Dendritic cell treated with granulocyte-macrophage colony-stimulating factor and Interleukin-4, amounts not matched to agents 40 ng/mL and 50 ng/mL, for 4 days (primary cell): ENCODE results near the gene PRAMEF7.
"Not testable (repeated sequence)": the region's sequence is repeated elsewhere in the genome, so short reads cannot be mapped to it uniquely, and the experiment has no call there.

Experiments used
- H3K27ac Mint-ChIP-seq: one replicate; pipeline ENCODE4 v1.8.0; 2022; ENCODE audit warnings: mild to moderate bottlenecking, mixed read lengths
- H3K27me3 Mint-ChIP-seq: one replicate; pipeline ENCODE4 v1.8.0; 2022; ENCODE audit warnings: mild to moderate bottlenecking, mixed read lengths
- H3K36me3 Mint-ChIP-seq: one replicate; pipeline ENCODE4 v1.8.0; 2022; ENCODE audit warnings: low read depth, mixed read lengths
- H3K4me1 Mint-ChIP-seq: one replicate; pipeline ENCODE4 v1.8.0; 2022; ENCODE audit warnings: low read depth, mixed read lengths
- H3K4me3 Mint-ChIP-seq: one replicate; pipeline ENCODE4 v1.8.0; 2022; ENCODE audit warnings: mild to moderate bottlenecking, moderate library complexity, mixed read lengths
- H3K9me3 Mint-ChIP-seq: one replicate; pipeline ENCODE4 v1.8.0; 2022; ENCODE audit warnings: mixed read lengths
- intact Hi-C: fragments of 100-400 bp; cut with micrococcal nuclease; formaldehyde crosslinking; loops from one replicate; pipeline ENCODE4 v1.15.0; 2022

Gene PRAMEF7

DNA sequence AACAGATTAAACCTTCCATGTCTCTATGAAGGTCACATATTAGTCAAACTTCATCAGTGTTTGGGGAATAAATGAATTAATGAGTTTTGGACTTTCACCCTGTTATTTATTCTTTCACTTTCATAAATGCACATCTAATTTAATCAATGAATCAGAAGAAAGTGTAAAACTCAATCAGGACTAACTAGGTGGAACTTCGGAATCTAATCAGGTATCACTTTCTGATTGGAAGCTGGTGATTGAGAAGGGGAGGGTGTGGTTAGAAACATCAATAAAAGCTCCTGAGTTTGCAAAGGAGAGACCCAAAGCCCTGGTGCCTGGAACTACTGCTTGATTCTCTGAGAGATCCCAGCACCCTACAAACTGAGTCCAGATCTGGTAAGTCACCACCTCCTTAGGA, at the start of gene PRAMEF7:
PRAMEF7 (plus strand) TSS at position 301 of the 400 bp plus-strand sequence. CDS start 1,083 bp downstream, outside the sequence.
- H3K4me1 Mint-ChIP-seq, H3K27me3 Mint-ChIP-seq, H3K36me3 Mint-ChIP-seq, H3K4me3 Mint-ChIP-seq, H3K9me3 Mint-ChIP-seq, intact Hi-C loops, H3K27ac Mint-ChIP-seq: not testable (repeated sequence)

- intact Hi-C loops, H3K9me3 Mint-ChIP-seq, H3K4me1 Mint-ChIP-seq, H3K27me3 Mint-ChIP-seq, H3K27ac Mint-ChIP-seq, H3K4me3 Mint-ChIP-seq, H3K36me3 Mint-ChIP-seq: not testable (repeated sequence)
Observed at GRCh38 chr1:12878453-12878852, 38.0 kb upstream of the PRAMEF7 start.

DNA sequence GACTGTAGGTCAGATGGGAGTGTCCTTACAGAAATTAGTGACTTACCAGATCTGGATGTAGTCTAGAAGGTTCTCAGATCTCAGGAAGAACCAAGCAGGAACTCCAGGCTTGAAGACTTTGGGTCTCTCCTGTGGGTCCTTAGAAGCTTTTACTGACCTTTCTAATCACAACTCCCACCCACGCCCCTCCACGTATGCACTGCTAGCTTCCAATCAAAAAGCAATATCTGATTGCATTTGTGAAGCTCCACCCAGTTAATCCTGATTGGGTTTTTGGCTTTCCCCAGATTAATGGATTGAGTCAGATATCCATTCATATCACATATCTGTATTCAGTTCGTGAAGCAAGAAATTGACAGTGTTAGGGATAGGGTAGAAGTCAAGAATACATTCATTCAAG, 30.3 kb upstream of the PRAMEF7 start, which contains the start of gene PRAMEF4:
PRAMEF4 (minus strand) TSS at position 101 of the 400 bp plus-strand sequence. CDS start 2,807 bp downstream, outside the sequence.
- H3K9me3 Mint-ChIP-seq, H3K27ac Mint-ChIP-seq, H3K36me3 Mint-ChIP-seq, H3K4me3 Mint-ChIP-seq, intact Hi-C loops, H3K4me1 Mint-ChIP-seq, H3K27me3 Mint-ChIP-seq: not testable (repeated sequence)

GRCh38 chr1:12898170-12898569, 18.2 kb upstream of the PRAMEF7 start, which contains the start of gene PRAMEF10:
Gene PRAMEF10, minus strand, starts transcription at chr1:12898270. Its CDS starts 2,423 bp downstream, at chr1:12895847.
- intact Hi-C loops, H3K4me3 Mint-ChIP-seq, H3K27ac Mint-ChIP-seq, H3K36me3 Mint-ChIP-seq, H3K4me1 Mint-ChIP-seq, H3K27me3 Mint-ChIP-seq, H3K9me3 Mint-ChIP-seq: not testable (repeated sequence)

DNA sequence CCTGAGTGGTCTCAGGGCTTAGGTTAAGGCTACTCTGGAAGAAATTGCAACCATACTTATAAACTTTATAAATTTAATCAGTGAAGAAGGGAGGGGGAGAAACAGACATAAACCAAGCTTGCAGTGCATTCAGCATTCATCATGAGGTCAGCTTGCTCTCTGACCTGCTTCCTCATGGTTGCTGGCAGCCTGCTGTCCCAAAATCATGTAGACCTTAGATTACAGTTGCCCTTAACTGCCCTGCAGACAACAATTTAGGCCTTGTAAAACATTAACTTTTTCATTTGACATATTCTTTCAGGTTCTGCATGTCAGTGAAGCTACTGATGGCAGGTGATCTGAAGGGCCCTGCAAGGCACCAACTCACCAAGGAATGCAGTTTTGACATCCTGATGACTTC, 17.2 kb upstream of the PRAMEF7 start:
- H3K4me3 Mint-ChIP-seq, H3K27me3 Mint-ChIP-seq, H3K36me3 Mint-ChIP-seq, intact Hi-C loops, H3K9me3 Mint-ChIP-seq, H3K27ac Mint-ChIP-seq, H3K4me1 Mint-ChIP-seq: not testable (repeated sequence)

GRCh38 chr1:12903793-12904572, 12.4 kb upstream of the PRAMEF7 start:
- H3K4me1 Mint-ChIP-seq, H3K4me3 Mint-ChIP-seq, H3K36me3 Mint-ChIP-seq, intact Hi-C loops, H3K9me3 Mint-ChIP-seq, H3K27me3 Mint-ChIP-seq, H3K27ac Mint-ChIP-seq: not testable (repeated sequence)

DNA sequence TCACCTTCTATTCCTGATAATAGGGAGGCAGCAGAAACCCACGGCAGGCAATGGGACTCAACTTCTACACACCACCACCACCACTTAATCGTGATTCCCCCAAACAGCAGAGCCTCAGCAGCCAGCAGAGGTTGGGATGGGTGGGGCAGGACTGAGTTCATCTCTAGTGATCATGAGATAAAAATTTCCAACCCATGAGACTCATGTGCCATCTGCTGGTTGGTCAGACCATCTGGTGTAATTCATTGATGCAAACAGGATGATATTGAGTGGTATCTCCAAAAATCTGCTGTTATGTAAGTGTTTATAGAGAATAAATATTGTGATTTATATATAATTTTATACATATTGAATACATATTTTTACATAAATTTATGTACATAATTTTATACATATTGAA, 5.3 kb downstream of the PRAMEF7 start:
- H3K36me3 Mint-ChIP-seq, H3K4me3 Mint-ChIP-seq, H3K27me3 Mint-ChIP-seq, H3K27ac Mint-ChIP-seq, H3K9me3 Mint-ChIP-seq, H3K4me1 Mint-ChIP-seq, intact Hi-C loops: not testable (repeated sequence)

DNA sequence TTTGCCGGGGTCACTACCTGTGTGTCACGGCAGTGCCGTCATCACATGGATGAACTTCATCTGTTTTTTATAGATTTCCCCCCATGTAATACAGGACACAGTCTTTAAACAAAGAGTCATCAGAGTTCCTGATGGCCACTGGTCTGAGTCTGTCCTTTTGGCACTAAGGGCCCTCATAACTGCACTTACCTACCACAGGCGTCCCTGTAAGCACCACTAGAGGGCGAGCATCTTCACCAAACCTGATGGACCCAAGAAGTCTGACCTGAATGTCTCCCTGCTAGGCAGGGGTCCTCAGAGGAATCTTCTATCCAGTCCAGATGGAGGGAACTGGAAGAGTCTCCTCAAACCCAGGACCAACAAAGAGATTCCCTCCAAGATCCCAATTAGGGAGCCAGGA, 8.0 kb downstream of the PRAMEF7 start:
- H3K4me3 Mint-ChIP-seq, H3K9me3 Mint-ChIP-seq, intact Hi-C loops, H3K4me1 Mint-ChIP-seq, H3K27ac Mint-ChIP-seq, H3K27me3 Mint-ChIP-seq, H3K36me3 Mint-ChIP-seq: not testable (repeated sequence)

DNA sequence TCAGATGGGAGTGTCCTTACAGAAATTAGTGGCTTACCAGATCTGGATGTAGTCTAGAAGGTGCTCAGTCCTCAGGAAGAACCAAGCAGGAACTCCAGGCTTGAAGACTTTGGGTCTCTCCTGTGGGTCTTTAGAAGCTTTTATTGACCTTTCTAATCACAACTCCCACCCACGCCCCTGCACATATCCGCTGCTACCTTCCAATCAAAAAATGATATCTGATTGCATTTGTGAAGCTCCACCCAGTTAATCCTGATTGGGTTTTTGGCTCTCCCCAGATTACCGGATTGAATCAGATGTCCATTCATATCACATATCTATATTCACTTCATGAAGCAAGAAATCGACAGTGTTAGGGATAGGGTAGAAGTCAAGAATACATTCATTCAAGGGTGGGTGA, 31.1 kb downstream of the PRAMEF7 start, which contains the start of gene PRAMEF6:
PRAMEF6 (minus strand) TSS at position 101 of the 400 bp plus-strand sequence. CDS start 5,062 bp downstream, outside the sequence.
- not testable (repeated sequence) for H3K4me3 Mint-ChIP-seq, H3K27me3 Mint-ChIP-seq, H3K9me3 Mint-ChIP-seq

More for the DNA sequence above, 31.1 kb downstream of the PRAMEF7 start, which contains the start of gene PRAMEF6:
- H3K36me3 Mint-ChIP-seq, H3K27ac Mint-ChIP-seq, H3K4me1 Mint-ChIP-seq, intact Hi-C loops: not testable (repeated sequence)
